Liver (tissue), 3 donors: ENCODE data around the gene ORAI2.
"Not testable (repeated sequence)": the region's sequence is repeated elsewhere in the genome, so short reads cannot be mapped to it uniquely, and the experiment has no call there.

Experiments used
- CTCF ChIP-seq: fragments of 150-350 bp; IDR thresholded peaks from 2 replicates; pipeline ENCODE4 v1.5.1; 2017; ENCODE audit warnings: improper control_type of control experiment, low read depth, low read length; ENCODE audit not compliant: missing input control
- GABPA ChIP-seq, 2 donors: IDR thresholded peaks in 1 of 2; conservative IDR thresholded peaks in 1 of 2; 2 replicates each; pipeline ENCODE4 v1.6.1; 2016; ENCODE audit warnings: antibody characterized with exemption in 2 of 2, mild to moderate bottlenecking in 1 of 2, moderate library complexity in 1 of 2
- MAX ChIP-seq: IDR thresholded peaks from 2 replicates; pipeline ENCODE4 v1.6.1; 2016; ENCODE audit warnings: antibody characterized with exemption
- REST ChIP-seq: IDR thresholded peaks from 2 replicates; pipeline ENCODE4 v1.6.1; 2016; ENCODE audit warnings: antibody characterized with exemption, mild to moderate bottlenecking
- TAF1 ChIP-seq: conservative IDR thresholded peaks from 2 replicates; pipeline ENCODE4 v1.6.1; 2016; ENCODE audit warnings: antibody characterized with exemption, mild to moderate bottlenecking
- YY1 ChIP-seq: IDR thresholded peaks from 2 replicates; pipeline ENCODE4 v1.6.1; 2016; ENCODE audit warnings: antibody characterized with exemption, mild to moderate bottlenecking
- donor health status: healthy.
- donor health status: healthy.

- not testable (repeated sequence) for TF ChIP-seq YY1; CTCF; REST; GABPA (IDR thresholded peaks at IDR 0.05 in 1 of 2, conservative IDR thresholded peaks at IDR 0.05 in 1 of 2); TAF1; MAX
Measured at GRCh38 chr7:102474736-102475435, 41.5 kb downstream of the ORAI2 start.
